HepG2 (cell line): ENCODE results near the gene KDM4D. TPM values are rescaled to one million over a fixed set of nuclear protein-coding genes. Genes with fewer than 3 reads are reported as not detected.

ENCODE experiments used
- ATAC-seq: fragments of 200-7000 bp; cut with Tn5 transposase; 3 replicates; pipeline ENCODE4 v1.9.1; 2020; ENCODE audit warnings: mild to moderate bottlenecking, moderate library complexity
- BruUV-seq: library from RNA; stranded (reverse); fragments of 400-500 nt; replicated peaks from 2 replicates; lab custom pipeline; 2021; lab: Mats Ljungman, UMichigan
- CTCF ChIA-PET: fragments of 300-600 bp; formaldehyde crosslinking; extraction: SDS; loops from one replicate; lab custom pipeline; 2021; ENCODE audit warnings: low total read pairs, inconsistent platforms, low intra/inter-chr PET ratio; lab: Yijun Ruan, JAX
- POLR2A ChIA-PET: fragments of 350-600 bp; sonication (Branson Sonifier 250); formaldehyde crosslinking; loops from one replicate; lab custom pipeline; 2020; ENCODE audit warnings: antibody characterized with exemption, inconsistent platforms; lab: Yijun Ruan, JAX
- DNase-seq: peaks from one replicate; pipeline ENCODE4 v3.0.0-alpha.2; 2015; ENCODE audit warnings: low spot score
- FAIRE-seq: peaks from 3 replicates; lab custom pipeline; 2011; peaks lifted over from hg19 to GRCh38; lab: Jason Lieb, UNC
- H2AFZ ChIP-seq: one replicate; pipeline ENCODE4 v1.6.1; 2011; ENCODE audit warnings: low read length, inconsistent platforms
- H3K27ac ChIP-seq: fragments of 300-600 bp; 3 replicates; pipeline ENCODE4 v1.8.0; 2011; ENCODE audit warnings: mixed run types, mild to moderate bottlenecking, mixed read lengths, low read length, inconsistent platforms; ENCODE audit not compliant: insufficient read depth; ENCODE audit errors: extremely low read length
- H3K27me3 ChIP-seq, 2 experiments: fragments of 200-600 bp in 1 of 2; 2 replicates in 1 of 2; 3 replicates in 1 of 2; pipeline versions ENCODE4 v1.6.0 to v1.8.0; 2011; ENCODE audit warnings: low read length in 2 of 2, mild to moderate bottlenecking in 2 of 2, moderate library complexity in 2 of 2, inconsistent platforms in 1 of 2; ENCODE audit not compliant: insufficient read depth in 2 of 2, control insufficient read depth in 1 of 2
- H3K36me3 ChIP-seq, 2 experiments: fragments of 200-600 bp in 1 of 2; replicated peaks in 1 of 2; 2 replicates in 1 of 2; 3 replicates in 1 of 2; pipeline versions ENCODE4 v1.5.1 to v1.8.0; 2011; ENCODE audit warnings: low read length in 2 of 2, inconsistent platforms in 1 of 2; ENCODE audit not compliant: insufficient read depth in 2 of 2, control insufficient read depth in 1 of 2
- H3K4me1 ChIP-seq: 2 replicates; pipeline ENCODE4 v1.5.1; 2012; ENCODE audit warnings: low read length, inconsistent platforms; ENCODE audit not compliant: insufficient read depth
- H3K4me2 ChIP-seq: 2 replicates; pipeline ENCODE4 v1.6.0; 2011; ENCODE audit warnings: low read depth, low read length, inconsistent platforms
- H3K4me3 ChIP-seq, 3 experiments: fragments of 200-600 bp in 1 of 3; sonication (generic), shearing (Covaris generic) in 1 of 3; replicated peaks in 1 of 3; 2 replicates each; pipeline ENCODE4 v1.5.1; 2011 to 2016; ENCODE audit warnings: low read length in 3 of 3, inconsistent platforms in 2 of 3, low read depth in 2 of 3, mild to moderate bottlenecking in 2 of 3, control low read depth in 1 of 3, mixed read lengths in 1 of 3; ENCODE audit not compliant: insufficient read depth in 1 of 3
- H3K79me2 ChIP-seq: one replicate; pipeline ENCODE4 v1.6.1; 2011; ENCODE audit warnings: low read length, inconsistent platforms; ENCODE audit not compliant: insufficient read depth
- H3K9ac ChIP-seq: 2 replicates; pipeline ENCODE4 v1.6.0; 2011; ENCODE audit warnings: mild to moderate bottlenecking, low read depth, low read length, inconsistent platforms; ENCODE audit not compliant: insufficient read depth
- H3K9me3 ChIP-seq: 2 replicates; pipeline ENCODE4 v1.5.1; 2012; ENCODE audit warnings: mild to moderate bottlenecking, low read length
- H4K20me1 ChIP-seq: 2 replicates; pipeline ENCODE4 v1.6.0; 2011; ENCODE audit warnings: inconsistent platforms, mild to moderate bottlenecking, low read length, moderate library complexity; ENCODE audit not compliant: insufficient read depth
- BORCS8-MEF2B ChIP-seq: sonication (generic); formaldehyde crosslinking; IDR thresholded peaks from 2 replicates; pipeline ENCODE4 v1.8.0; 2022; ENCODE audit warnings: mild to moderate bottlenecking, missing genetic modification reagents
- MEIS2 ChIP-seq: sonication (generic); formaldehyde crosslinking; IDR thresholded peaks from 2 replicates; pipeline ENCODE4 v1.9.0; 2021; ENCODE audit warnings: mild to moderate bottlenecking, missing genetic modification reagents
- ZFP90 ChIP-seq: sonication (generic); formaldehyde crosslinking; IDR thresholded peaks from 2 replicates; pipeline ENCODE4 v1.8.0; 2022; ENCODE audit warnings: missing genetic modification reagents, mild to moderate bottlenecking, inconsistent platforms, borderline replicate concordance
- ZNF350 ChIP-seq: sonication (generic); formaldehyde crosslinking; IDR thresholded peaks from 2 replicates; pipeline ENCODE4 v1.4.0; 2020; ENCODE audit warnings: mild to moderate bottlenecking, low read depth, missing genetic modification reagents, borderline replicate concordance
- ZNF441 ChIP-seq: sonication (generic); formaldehyde crosslinking; IDR thresholded peaks from 2 replicates; pipeline ENCODE4 v1.7.0; 2021; ENCODE audit warnings: missing genetic modification reagents, borderline replicate concordance
- ZNF451 ChIP-seq: sonication (generic); formaldehyde crosslinking; IDR thresholded peaks from 2 replicates; pipeline ENCODE4 v1.5.0; 2020; ENCODE audit warnings: mild to moderate bottlenecking, missing genetic modification reagents
- ZNF598 ChIP-seq: sonication (generic); formaldehyde crosslinking; IDR thresholded peaks from 2 replicates; pipeline ENCODE4 v1.5.1; 2020; ENCODE audit warnings: mild to moderate bottlenecking, missing genetic modification reagents, borderline replicate concordance
- ZNF720 ChIP-seq: sonication (generic); formaldehyde crosslinking; IDR thresholded peaks from 2 replicates; pipeline ENCODE4 v1.4.0; 2020; ENCODE audit warnings: missing genetic modification reagents
- ZNF775 ChIP-seq: sonication (generic); formaldehyde crosslinking; IDR thresholded peaks from 2 replicates; pipeline ENCODE4 v1.4.0; 2020; ENCODE audit warnings: missing genetic modification reagents, mild to moderate bottlenecking, moderate library complexity, borderline replicate concordance
- WGBS: methylation state at CpG from one replicate; pipeline ENCODE4 v1.1.6; 2017; ENCODE audit warnings: low lambda C conversion rate; 5-methylcytosine and 5-hydroxymethylcytosine counted together
- in situ Hi-C: cut with HindIII; loops from 2 replicates; pipeline ENCODE4 v1.10.0; 2017; ENCODE audit warnings: low pct_unique_long_range_greater_than_20kb; ENCODE audit not compliant: extremely low pct_ligation_motif_present
- intact Hi-C: fragments of 100-400 bp; cut with micrococcal nuclease; formaldehyde crosslinking; loops from one replicate; pipeline ENCODE4 v1.10.0; 2022; ENCODE audit not compliant: unreplicated experiment
- polyA plus RNA-seq, 8 experiments: library from polyadenylated mRNA; depleted of rRNA in 3 of 8; stranded (reverse) in 7 of 8; unstranded in 1 of 8; fragments of >200 nt; fragmentation: Illumina TruSeq in 4 of 8; extraction: Trizol in 4 of 8; gene quantifications; 2 replicates each; pipeline versions ENCODE4 v1.2.1 to v1.2.3, GENCODE V29; 2011 to 2016; ENCODE audit warnings: low read depth in 4 of 8, missing spikeins in 1 of 8, mixed read lengths in 1 of 8; ENCODE audit not compliant: insufficient read depth in 1 of 8
- total RNA-seq, 5 experiments: library from RNA; depleted of rRNA; stranded (reverse); fragments of >200 nt; fragmentation: Illumina TruSeq; extraction: Trizol; gene quantifications; 2 replicates each; pipeline ENCODE4 v1.2.3, GENCODE V29; 2016; ENCODE audit warnings: low read depth in 1 of 5
- TF ChIP-seq, protein P1 (sequence below): sonication (generic); formaldehyde crosslinking; IDR thresholded peaks from 2 replicates; pipeline ENCODE4 v1.5.0; 2020; ENCODE audit warnings: mild to moderate bottlenecking, missing genetic modification reagents, moderate library complexity
- TF ChIP-seq, protein P2 (sequence below): sonication (generic); formaldehyde crosslinking; IDR thresholded peaks from 2 replicates; pipeline ENCODE4 v1.5.0; 2020; ENCODE audit warnings: missing genetic modification reagents
- TF ChIP-seq, protein P3 (sequence below), 2 experiments: fragments of 450-650 bp in 1 of 2; sonication (generic) in 1 of 2; formaldehyde crosslinking; IDR thresholded peaks; 2 replicates each; pipeline versions ENCODE4 v1.5.0 to v1.8.0; 2020 to 2022; ENCODE audit warnings: mild to moderate bottlenecking in 1 of 2, missing genetic modification reagents in 1 of 2

Gene KDM4D
- total and polyA plus RNA-seq, 2 of the 13 experiments (the other 11 are each of a cell fraction or from before 2014, with no cell fraction given) = 0.96 to 1.3 TPM

DNA sequence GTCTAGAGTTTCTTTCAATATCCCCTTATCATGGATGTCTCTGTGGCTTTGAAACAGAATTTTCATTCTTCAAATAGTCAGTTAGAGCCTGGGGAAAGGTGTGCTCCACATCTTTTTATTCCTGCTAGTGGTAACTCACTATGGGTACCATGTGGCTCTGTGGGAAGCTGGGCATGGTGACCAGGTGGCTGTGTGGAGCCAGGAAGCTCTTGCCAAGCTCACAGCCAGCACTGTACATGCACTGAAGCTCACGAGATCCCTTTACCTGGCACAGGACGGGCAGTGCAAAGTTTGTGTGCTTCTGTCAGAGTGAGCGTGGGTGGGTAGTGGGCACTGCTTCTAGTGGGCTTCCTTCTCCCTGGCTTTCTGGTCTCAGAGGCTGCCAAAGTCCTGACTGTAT, 69.4 kb downstream of the KDM4D start (continued):
- TF ChIP-seq, protein P1, sequence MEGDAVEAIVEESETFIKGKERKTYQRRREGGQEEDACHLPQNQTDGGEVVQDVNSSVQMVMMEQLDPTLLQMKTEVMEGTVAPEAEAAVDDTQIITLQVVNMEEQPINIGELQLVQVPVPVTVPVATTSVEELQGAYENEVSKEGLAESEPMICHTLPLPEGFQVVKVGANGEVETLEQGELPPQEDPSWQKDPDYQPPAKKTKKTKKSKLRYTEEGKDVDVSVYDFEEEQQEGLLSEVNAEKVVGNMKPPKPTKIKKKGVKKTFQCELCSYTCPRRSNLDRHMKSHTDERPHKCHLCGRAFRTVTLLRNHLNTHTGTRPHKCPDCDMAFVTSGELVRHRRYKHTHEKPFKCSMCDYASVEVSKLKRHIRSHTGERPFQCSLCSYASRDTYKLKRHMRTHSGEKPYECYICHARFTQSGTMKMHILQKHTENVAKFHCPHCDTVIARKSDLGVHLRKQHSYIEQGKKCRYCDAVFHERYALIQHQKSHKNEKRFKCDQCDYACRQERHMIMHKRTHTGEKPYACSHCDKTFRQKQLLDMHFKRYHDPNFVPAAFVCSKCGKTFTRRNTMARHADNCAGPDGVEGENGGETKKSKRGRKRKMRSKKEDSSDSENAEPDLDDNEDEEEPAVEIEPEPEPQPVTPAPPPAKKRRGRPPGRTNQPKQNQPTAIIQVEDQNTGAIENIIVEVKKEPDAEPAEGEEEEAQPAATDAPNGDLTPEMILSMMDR (CRISPR knock-in tag) = no peak
- TF ChIP-seq, protein P2, sequence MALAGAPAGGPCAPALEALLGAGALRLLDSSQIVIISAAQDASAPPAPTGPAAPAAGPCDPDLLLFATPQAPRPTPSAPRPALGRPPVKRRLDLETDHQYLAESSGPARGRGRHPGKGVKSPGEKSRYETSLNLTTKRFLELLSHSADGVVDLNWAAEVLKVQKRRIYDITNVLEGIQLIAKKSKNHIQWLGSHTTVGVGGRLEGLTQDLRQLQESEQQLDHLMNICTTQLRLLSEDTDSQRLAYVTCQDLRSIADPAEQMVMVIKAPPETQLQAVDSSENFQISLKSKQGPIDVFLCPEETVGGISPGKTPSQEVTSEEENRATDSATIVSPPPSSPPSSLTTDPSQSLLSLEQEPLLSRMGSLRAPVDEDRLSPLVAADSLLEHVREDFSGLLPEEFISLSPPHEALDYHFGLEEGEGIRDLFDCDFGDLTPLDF = no peak
- no peak for TF ChIP-seq ZNF720 (CRISPR knock-in tag)
- no peak for TF ChIP-seq BORCS8-MEF2B (CRISPR knock-in tag)
- TF ChIP-seq ZNF451 = no peak
- TF ChIP-seq ZNF775 (CRISPR knock-in tag) = no peak

DNA sequence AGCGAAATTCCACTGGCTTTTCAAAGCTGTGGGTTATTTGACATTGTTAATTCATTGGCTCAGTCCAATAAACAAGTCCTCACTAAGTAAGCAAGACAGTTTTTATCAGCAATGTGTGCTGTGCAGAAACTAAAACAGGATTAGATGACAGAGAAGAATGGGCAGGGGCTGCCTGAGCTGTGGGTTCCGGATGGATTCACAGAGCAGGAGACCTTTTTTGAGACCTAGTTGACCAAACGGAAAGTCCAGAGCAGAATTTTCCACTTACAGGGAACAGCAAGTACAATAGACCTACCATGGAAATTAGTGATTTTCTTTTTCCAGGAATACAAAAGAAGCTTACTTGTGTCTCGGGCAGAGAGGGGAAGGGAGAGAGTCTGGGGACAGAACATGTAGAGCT, 70.5 kb downstream of the KDM4D start:
- Histone ChIP-seq H3K4me1 (no peaks in the 10 kb centered on the region), H4K20me1 (no peaks in the 10 kb centered on the region), H2AFZ (no peak overlapping the region), H3K4me2 (no peak overlapping the region), H3K9me3 (no peaks in the 10 kb centered on the region), H3K36me3 (no peaks in the 10 kb centered on the region), H3K79me2 (no peaks in the 10 kb centered on the region), H3K27me3 (peaks cover 0 to 4% of the 10 kb centered on the region in 2 experiments; a peak in 1 of 5 replicates), H3K9ac (no peak overlapping the region), H3K4me3 (no peak overlapping the region), H3K27ac (no peak overlapping the region)
- 1% methylated on average over 4 of the region's 4 CpGs for WGBS
- ATAC-seq (no peak), DNase-seq (no peak), FAIRE-seq (no peak)
- TF ChIP-seq ZFP90 (CRISPR knock-in tag) = no peak
- no peak for TF ChIP-seq ZNF598 (CRISPR knock-in tag)
- TF ChIP-seq ZNF441 (CRISPR knock-in tag) = no peak
- TF ChIP-seq ZNF350 (CRISPR knock-in tag) = no peak
- TF ChIP-seq, protein P3, sequence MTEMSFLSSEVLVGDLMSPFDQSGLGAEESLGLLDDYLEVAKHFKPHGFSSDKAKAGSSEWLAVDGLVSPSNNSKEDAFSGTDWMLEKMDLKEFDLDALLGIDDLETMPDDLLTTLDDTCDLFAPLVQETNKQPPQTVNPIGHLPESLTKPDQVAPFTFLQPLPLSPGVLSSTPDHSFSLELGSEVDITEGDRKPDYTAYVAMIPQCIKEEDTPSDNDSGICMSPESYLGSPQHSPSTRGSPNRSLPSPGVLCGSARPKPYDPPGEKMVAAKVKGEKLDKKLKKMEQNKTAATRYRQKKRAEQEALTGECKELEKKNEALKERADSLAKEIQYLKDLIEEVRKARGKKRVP (CRISPR knock-in tag; IDR thresholded peaks at IDR 0.05) = no peak
- TF ChIP-seq MEIS2 = no peak
- in situ Hi-C loops (no loop called here), intact Hi-C loops (no loop called here)
- BruUV-seq = no TSS peak
- ChIA-PET CTCF (no interaction called here), POLR2A (no interaction called here)
